ENCODE results near the gene ZFPM1.

Gene ZFPM1

GRCh38 chr16:88446061-88446460 lies 7.0 kb upstream of the ZFPM1 start:
- Histone ChIP-seq H3K79me2 (ENCODE audit: insufficient read depth, low read length) (no peaks in the 10 kb centered on the region), H3F3A (ENCODE audit: insufficient read depth) (no peaks in the 10 kb centered on the region), H3K27ac (ENCODE audit: low read depth, low read length) (no peak overlapping the region), H3K4me2 (ENCODE audit: low read depth, low read length, poor library complexity, severe bottlenecking) (no peak overlapping the region), H4K20me1 (ENCODE audit: low read depth, low read length) (no peaks in the 10 kb centered on the region), H3K9me3 (ENCODE audit: insufficient read depth, low read length) (no peaks in the 10 kb centered on the region), H3K9me2 (replicated peaks; ENCODE audit: insufficient read depth, low read length) (no peaks in the 10 kb centered on the region), H3K9ac (ENCODE audit: low read length) (no peak overlapping the region), H2AFZ (ENCODE audit: low read depth, low read length, severe bottlenecking) (no peak overlapping the region), H3K4me3 (ENCODE audit: insufficient read depth, low read length, poor library complexity, severe bottlenecking) (no peak overlapping the region), H3K36me3 (ENCODE audit: low read length) (no peaks in the 10 kb centered on the region), H3K27me3 (ENCODE audit: low read length) (no peaks in the 10 kb centered on the region)
- TF ChIP-seq EZH2phosphoT487 (conservative IDR thresholded peaks at IDR 0.05; ENCODE audit: low read length), result no peak
- no peak for TF ChIP-seq CTCF (IDR thresholded peaks at IDR 0.05; ENCODE audit: insufficient read depth, low read length, poor library complexity, severe bottlenecking)

- Histone ChIP-seq H3K4me2 (ENCODE audit: low read depth, low read length, poor library complexity, severe bottlenecking) (no peak overlapping the region), H4K20me1 (ENCODE audit: low read depth, low read length) (no peaks in the 10 kb centered on the region), H3K36me3 (ENCODE audit: low read length) (no peaks in the 10 kb centered on the region), H3F3A (ENCODE audit: insufficient read depth) (no peaks in the 10 kb centered on the region), H3K9me2 (replicated peaks; ENCODE audit: insufficient read depth, low read length) (no peaks in the 10 kb centered on the region), H3K79me2 (ENCODE audit: insufficient read depth, low read length) (no peaks in the 10 kb centered on the region), H3K9ac (ENCODE audit: low read length) (no peak overlapping the region), H3K27ac (ENCODE audit: low read depth, low read length) (no peak overlapping the region), H2AFZ (ENCODE audit: low read depth, low read length, severe bottlenecking) (no peak overlapping the region), H3K9me3 (ENCODE audit: insufficient read depth, low read length) (no peaks in the 10 kb centered on the region), H3K27me3 (ENCODE audit: low read length) (no peaks in the 10 kb centered on the region), H3K4me3 (ENCODE audit: insufficient read depth, low read length, poor library complexity, severe bottlenecking) (no peak overlapping the region)
- TF ChIP-seq EZH2phosphoT487 (conservative IDR thresholded peaks at IDR 0.05; ENCODE audit: low read length), result no peak
- no peak for TF ChIP-seq CTCF (IDR thresholded peaks at IDR 0.05; ENCODE audit: insufficient read depth, low read length, poor library complexity, severe bottlenecking)
Observed at GRCh38 chr16:88446736-88447135, 6.3 kb upstream of the ZFPM1 start.

GRCh38 chr16:88447881-88448280 lies 5.2 kb upstream of the ZFPM1 start:
- no peaks in the 10 kb centered on the region for H3K79me2 ChIP-seq (ENCODE audit: insufficient read depth, low read length)
- TF ChIP-seq CTCF (IDR thresholded peaks at IDR 0.05; ENCODE audit: insufficient read depth, low read length, poor library complexity, severe bottlenecking) (no peak), EZH2phosphoT487 (conservative IDR thresholded peaks at IDR 0.05; ENCODE audit: low read length) (no peak)
- no peaks in the 10 kb centered on the region for H3K27me3 ChIP-seq (ENCODE audit: low read length)
- no peak overlapping the region for H3K4me3 ChIP-seq (ENCODE audit: insufficient read depth, low read length, poor library complexity, severe bottlenecking)
- H3K9ac ChIP-seq (ENCODE audit: low read length), result no peak overlapping the region
- H2AFZ ChIP-seq (ENCODE audit: low read depth, low read length, severe bottlenecking), result no peak overlapping the region
- no peaks in the 10 kb centered on the region for H3K9me3 ChIP-seq (ENCODE audit: insufficient read depth, low read length)
- H3K9me2 ChIP-seq (replicated peaks; ENCODE audit: insufficient read depth, low read length), result no peaks in the 10 kb centered on the region
- H4K20me1 ChIP-seq (ENCODE audit: low read depth, low read length), result no peaks in the 10 kb centered on the region
- no peaks in the 10 kb centered on the region for H3K36me3 ChIP-seq (ENCODE audit: low read length)
- no peak overlapping the region for H3K4me2 ChIP-seq (ENCODE audit: low read depth, low read length, poor library complexity, severe bottlenecking)
- no peaks in the 10 kb centered on the region for H3F3A ChIP-seq (ENCODE audit: insufficient read depth)
- no peak overlapping the region for H3K27ac ChIP-seq (ENCODE audit: low read depth, low read length)

Data from SU-DHL-6 (cell line).